GM21737 (cell line): ENCODE data around the gene FAU.
"Not testable (repeated sequence)": the region's sequence is repeated elsewhere in the genome, so short reads cannot be mapped to it uniquely, and the experiment has no call there.

Experiments
- ATAC-seq: cut with Tn5 transposase; IDR thresholded peaks from one replicate; pipeline ENCODE4 v1.9.1; 2021; ENCODE audit warnings: mild to moderate bottlenecking, moderate library complexity; ENCODE audit not compliant: unreplicated experiment

Gene FAU

GRCh38 chr11:65124480-65125196 is 2.7 kb upstream of the FAU start:
- ATAC-seq = no peak

GRCh38 chr11:65121447-65121864 is 478 bp downstream of the FAU start:
- ATAC-seq = no peak

GRCh38 chr11:65120831-65121230 is 1.1 kb downstream of the FAU start:
- no peak for ATAC-seq

GRCh38 chr11:65119670-65119995 is 2.3 kb downstream of the FAU start:
- no peak for ATAC-seq

- not testable (repeated sequence) for ATAC-seq
Measured at GRCh38 chr11:65118891-65119669, 2.9 kb downstream of the FAU start.

- ATAC-seq = no peak
Measured at GRCh38 chr11:65118097-65118837, 3.7 kb downstream of the FAU start.

GRCh38 chr11:65117206-65118096 is 4.5 kb downstream of the FAU start, which contains the start of gene ZNHIT2:
ZNHIT2 (minus strand) TSS chr11:65117701; CDS start chr11:65117653, 48 bp downstream.
- peak; percentile 44 for ATAC-seq

GRCh38 chr11:65116370-65117205 is 5.3 kb downstream of the FAU start:
- ATAC-seq = no peak

- ATAC-seq = no peak
Measured at GRCh38 chr11:65115361-65116082, 6.4 kb downstream of the FAU start.

- ATAC-seq = no peak
Measured at GRCh38 chr11:65114538-65115171, 7.3 kb downstream of the FAU start.

- ATAC-seq = no peak
Measured at GRCh38 chr11:65113839-65114238, 8.1 kb downstream of the FAU start.

- ATAC-seq = no peak
Measured at GRCh38 chr11:65113361-65113756, 8.6 kb downstream of the FAU start.

GRCh38 chr11:65112546-65113360 is 9.2 kb downstream of the FAU start:
- peak; percentile 27 for ATAC-seq

GRCh38 chr11:65111744-65112545 is 10.0 kb downstream of the FAU start, which contains the start of gene TM7SF2:
TM7SF2 (plus strand) TSS chr11:65111872; CDS start chr11:65112016, 144 bp downstream.
- ATAC-seq = peak; percentile 48

GRCh38 chr11:65111159-65111743 is 10.7 kb downstream of the FAU start:
- no peak for ATAC-seq

GRCh38 chr11:65110354-65110861 is 11.5 kb downstream of the FAU start:
- ATAC-seq = no peak
